GM12892 (cell line): ENCODE data around the gene MIF4GD.
A peak's percentile ranks its signal among the peaks of the same experiment; 100 is the strongest.
"Not testable (repeated sequence)": the region's sequence is repeated elsewhere in the genome, so short reads cannot be mapped to it uniquely, and the experiment has no call there.

Experiments used
- DNase-seq: peaks from one replicate; pipeline ENCODE4 v3.0.0; 2011; ENCODE audit not compliant: insufficient read length
- FAIRE-seq: peaks from 2 replicates; lab custom pipeline; 2011; peaks lifted over from hg19 to GRCh38; lab: Jason Lieb, UNC
- POLR2A ChIP-seq: IDR thresholded peaks from 2 replicates; pipeline ENCODE4 v1.6.1; 2011; ENCODE audit warnings: low read depth, low read length, control low read depth
- POLR2AphosphoS5 ChIP-seq: IDR thresholded peaks from 2 replicates; pipeline ENCODE4 v1.6.1; 2011; ENCODE audit warnings: low read depth, low read length, control low read depth
- TAF1 ChIP-seq: IDR thresholded peaks from 2 replicates; pipeline ENCODE4 v1.6.1; 2011; ENCODE audit warnings: low read depth, mild to moderate bottlenecking, control low read depth, low read length, borderline replicate concordance

The MIF4GD gene

GRCh38 chr17:75266316-75267152, 4.5 kb downstream of the MIF4GD start:
- no peak for DNase-seq
- no peak for FAIRE-seq
- no peak for TF ChIP-seq POLR2AphosphoS5
- no peak; the same call in 1 of the 2 replicates for TF ChIP-seq POLR2A
- TF ChIP-seq TAF1: no peak

DNA sequence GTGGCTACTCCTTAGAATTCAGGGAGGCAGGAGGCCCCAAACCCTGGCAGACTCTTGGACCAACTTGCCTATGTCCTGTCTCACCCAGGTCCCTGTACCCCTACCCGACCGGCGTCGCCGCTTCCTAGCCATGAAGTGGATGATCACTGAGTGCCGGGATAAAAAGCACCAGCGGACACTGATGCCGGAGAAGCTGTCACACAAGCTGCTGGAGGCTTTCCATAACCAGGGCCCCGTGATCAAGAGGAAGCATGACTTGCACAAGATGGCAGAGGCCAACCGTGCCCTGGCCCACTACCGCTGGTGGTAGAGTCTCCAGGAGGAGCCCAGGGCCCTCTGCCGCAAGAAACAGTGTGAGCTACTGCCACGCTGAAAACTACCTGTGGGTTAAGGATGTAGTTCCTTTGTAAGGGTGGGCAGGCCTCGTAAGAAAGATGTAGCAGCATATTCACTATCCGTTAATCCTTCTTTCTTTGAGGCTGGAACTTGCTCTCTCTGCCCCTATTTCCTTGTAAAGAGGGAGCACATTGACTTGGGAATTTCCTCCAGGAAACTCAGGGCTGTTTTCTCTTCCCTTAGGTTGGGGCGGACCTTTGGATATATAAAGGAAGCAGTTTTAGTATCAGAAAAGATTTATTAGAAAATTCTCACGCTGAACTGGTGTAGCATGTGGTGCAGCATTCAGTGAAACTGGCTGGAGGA, 5.3 kb downstream of the MIF4GD start:
- FAIRE-seq: no peak
- DNase-seq: no peak
- TF ChIP-seq POLR2AphosphoS5 (no peak), TAF1 (no peak)

DNA sequence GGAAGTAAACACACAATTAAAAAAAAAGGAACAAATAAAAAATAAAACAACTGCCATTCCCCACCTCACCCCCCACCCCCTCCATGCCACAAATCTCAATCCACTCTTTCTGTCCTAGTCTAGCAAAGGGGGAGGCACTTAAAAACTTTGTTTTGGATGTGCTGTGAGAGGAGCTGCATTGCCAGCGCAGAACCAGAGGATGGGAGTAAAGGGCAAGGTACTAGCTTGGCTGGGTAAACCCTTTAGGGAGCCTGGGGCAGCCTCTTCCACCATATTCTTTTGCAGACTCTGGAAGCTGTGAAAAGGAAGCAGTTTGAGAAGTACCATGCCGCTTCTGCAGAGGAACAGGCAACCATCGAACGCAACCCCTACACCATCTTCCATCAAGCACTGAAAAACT, 8.0 kb downstream of the MIF4GD start:
- FAIRE-seq: no peak
- no peak for DNase-seq
- TF ChIP-seq TAF1 (no peak), POLR2A (no peak), POLR2AphosphoS5 (no peak)

- TF ChIP-seq POLR2A (no peak; the same call in 1 of the 2 replicates), POLR2AphosphoS5 (no peak; the same call in 1 of the 2 replicates), TAF1 (no peak)
- no peak for DNase-seq
- no peak for FAIRE-seq
Measured at GRCh38 chr17:75262112-75262606, 8.9 kb downstream of the MIF4GD start.

GRCh38 chr17:75261336-75262111, 9.5 kb downstream of the MIF4GD start, which contains the start of the genes GGA3 and MRPS7:
TSS of gene GGA3 (minus strand) at chr17:75261606. CDS start at chr17:75261587, 19 bp downstream.
TSS of gene MRPS7 (plus strand) at chr17:75261879. CDS start at chr17:75261901, 22 bp downstream.
- peak; percentile 86 for TF ChIP-seq POLR2A
- TF ChIP-seq TAF1: peak; percentile 92
- TF ChIP-seq POLR2AphosphoS5: peak; percentile 75
- DNase-seq (peak; percentile 94), FAIRE-seq (peak; percentile 94)

DNA sequence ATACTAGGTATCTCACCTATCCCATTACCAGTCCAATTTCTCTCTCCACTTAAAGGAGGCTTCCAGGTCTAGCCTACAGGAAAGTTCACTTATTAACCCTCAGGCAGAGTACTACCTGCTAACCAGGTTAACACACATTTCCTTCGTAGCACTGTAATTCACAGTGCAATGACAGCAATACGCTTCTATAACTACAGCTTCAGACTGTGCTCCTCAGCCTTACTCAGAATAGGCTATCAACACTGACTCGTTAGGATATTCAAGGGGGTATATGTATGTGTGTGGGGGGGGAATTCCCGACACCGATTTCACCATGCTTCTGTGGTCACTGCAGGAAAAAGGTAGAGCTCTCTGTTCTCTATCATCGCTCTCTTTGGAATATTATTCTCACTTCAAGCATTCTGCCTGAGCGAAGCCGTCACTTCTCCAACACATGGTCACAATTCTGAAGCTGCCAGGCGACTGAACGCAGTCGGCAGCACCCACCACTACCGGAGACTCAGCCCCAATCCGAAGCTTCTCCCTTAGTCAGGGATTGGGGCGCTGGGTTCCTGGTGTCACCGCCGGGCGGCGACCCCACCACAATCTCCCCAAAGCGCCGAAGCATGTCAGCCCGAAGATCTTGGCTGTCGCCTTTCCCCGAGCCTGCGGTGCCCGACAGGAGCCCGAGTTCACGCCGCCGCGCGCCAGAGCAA, 10.2 kb downstream of the MIF4GD start:
- TF ChIP-seq TAF1 (no peak), POLR2AphosphoS5 (peak; percentile 69; the same call in 1 of the 2 replicates), POLR2A (peak; percentile 48; the same call in 1 of the 2 replicates)
- DNase-seq (no peak), FAIRE-seq (peak; percentile 57)

DNA sequence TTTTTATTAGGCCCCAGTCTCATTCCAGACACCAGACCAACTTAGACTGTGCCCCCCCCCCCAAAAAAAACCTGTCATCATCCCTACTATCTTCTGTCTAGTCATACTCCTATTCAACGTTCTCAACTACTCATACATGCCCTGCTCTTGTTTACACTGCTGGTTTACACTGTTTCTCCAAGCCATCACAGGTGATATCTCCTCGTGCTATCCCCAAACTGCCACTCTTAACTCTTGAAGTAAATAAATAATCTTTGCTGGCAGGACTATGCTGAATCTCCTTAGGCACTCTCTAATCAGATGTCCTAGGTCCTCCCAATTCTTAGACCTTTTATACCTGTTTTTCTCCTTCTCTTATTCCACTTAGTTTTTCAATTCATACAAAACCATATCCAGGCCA, 13.8 kb downstream of the MIF4GD start:
- DNase-seq, FAIRE-seq: not testable (repeated sequence)

GRCh38 chr17:75255954-75256698, 14.9 kb downstream of the MIF4GD start:
- not testable (repeated sequence) for FAIRE-seq, DNase-seq

DNA sequence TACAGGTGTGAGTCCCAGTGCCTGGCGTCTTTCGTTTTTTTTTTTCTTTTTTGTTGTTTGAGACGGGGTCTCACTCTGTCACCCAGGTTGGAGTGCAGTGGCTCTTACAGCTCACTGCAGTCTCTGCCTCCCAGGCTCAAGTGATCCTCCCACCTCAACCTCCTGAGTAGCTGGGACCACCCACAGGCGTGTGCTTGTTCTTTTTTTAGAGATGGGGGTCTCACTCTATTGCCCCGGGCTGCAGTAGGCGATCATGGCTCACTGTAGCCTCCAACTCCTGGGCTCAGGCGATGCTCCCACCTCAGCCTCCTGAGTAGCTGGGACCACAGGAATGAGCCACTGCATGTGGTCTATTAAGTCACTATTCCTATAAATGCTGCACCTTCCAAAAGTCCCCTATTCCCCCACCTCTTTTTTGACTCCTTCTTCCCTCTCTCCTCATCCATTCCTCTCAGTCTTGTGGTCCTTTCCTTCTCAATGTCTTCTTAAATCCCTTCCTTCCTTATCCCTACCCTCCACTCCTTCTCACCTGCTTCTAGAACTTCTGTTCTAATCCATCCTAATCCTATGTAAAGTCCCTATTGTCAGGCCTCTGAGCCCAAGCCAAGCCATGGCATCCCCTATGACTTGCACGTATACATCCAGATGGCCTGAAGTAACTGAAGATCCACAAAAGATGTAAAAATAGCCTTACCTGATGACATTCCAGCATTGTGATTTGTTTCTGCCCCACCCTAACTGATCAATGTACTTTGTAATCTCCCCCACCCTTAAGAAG, 18.8 kb downstream of the MIF4GD start:
- FAIRE-seq (no peak), DNase-seq (no peak)
- TF ChIP-seq POLR2AphosphoS5 (no peak), POLR2A (no peak), TAF1 (no peak)
